ENCODE measurements around the gene RPS23.
A peak's percentile ranks its signal among the peaks of the same experiment; 100 is the strongest.

RPS23 gene

DNA sequence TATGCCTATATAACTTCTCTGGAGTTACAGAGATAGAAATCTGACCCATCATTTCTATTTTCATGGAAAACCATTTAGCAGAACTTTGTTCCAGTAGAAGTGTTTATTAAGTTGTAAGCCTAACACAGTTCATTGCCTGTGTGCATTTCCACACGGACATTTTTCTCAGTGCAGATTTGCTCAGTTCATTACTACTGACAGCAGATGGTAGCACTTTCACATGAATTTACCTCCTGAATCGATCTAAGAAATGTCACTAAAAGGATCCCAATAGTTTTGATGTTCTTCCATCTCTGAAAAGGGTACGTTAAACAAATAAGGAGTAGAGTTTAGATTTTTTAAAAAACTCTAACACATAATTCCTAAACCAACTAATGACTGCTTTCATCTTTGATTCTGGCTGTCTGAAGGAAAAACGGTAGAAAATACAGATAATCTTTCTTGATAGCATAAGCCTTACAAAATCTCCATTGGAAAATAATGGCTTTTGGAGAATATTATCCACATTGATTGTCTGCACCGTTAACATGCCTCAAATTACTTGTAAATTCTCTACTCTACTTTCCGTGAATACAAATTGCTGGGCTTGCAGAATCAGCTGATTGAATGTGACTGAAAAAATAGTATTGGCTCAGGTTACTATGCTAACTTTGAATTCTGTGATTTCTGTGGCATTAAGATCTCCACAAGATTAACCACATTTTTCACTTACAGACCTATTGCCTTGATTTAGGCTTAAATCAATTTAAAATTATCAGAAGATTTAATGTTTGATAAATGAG lies 33.1 kb downstream of the RPS23 start:
- DNase-seq (ENCODE audit: low read depth, low spot score), result no peak

GRCh38 chr5:82244151-82244550 lies 34.0 kb downstream of the RPS23 start:
- no peak for DNase-seq (ENCODE audit: low read depth, low spot score)

- no peak for DNase-seq (ENCODE audit: low read depth, low spot score)
Observed at GRCh38 chr5:82234885-82235284, 43.3 kb downstream of the RPS23 start.

DNA sequence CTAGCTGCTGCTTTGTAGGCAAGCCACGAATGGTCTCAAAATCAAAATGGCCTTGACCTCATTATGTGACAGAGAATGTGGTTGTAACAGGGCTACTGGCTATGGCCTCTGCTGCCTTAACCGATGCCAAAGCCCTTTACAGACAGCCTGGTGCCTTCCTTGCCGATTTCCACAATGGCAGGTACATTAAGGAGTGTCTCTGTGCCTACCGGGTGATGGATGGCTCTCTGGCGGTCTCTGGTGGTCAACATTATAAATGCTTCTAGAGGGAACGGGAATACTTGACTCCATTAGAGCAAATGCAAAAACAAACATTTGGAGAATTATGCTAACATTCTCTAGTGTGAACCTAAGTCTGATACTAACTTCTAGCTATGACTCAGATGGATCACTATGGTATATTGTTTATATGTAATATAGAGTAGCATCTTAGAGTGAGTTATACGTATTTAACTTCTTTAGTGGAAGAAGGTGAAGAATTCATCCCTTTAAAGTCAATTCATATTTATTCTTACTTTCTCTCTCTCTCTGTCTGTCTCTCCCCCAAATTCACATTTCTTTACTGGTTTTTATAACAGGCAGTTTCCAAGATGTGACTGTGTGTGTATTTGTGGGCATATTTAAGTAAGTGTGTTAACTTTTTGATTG lies 52.5 kb downstream of the RPS23 start:
- DNase-seq (ENCODE audit: low read depth, low spot score), result peak; percentile 38

All from activated CD4-positive, CD25-positive, alpha-beta regulatory T cell treated with anti-CD3 and anti-CD28 coated beads, Interleukin-2, amount 50 U/mL, for 16 hours (primary cell).